ENCODE measurements around the gene MTMR3. TPM values are rescaled to one million over a fixed set of nuclear protein-coding genes. Genes with fewer than 3 reads are reported as not detected.
"Not testable (repeated sequence)": the region's sequence is repeated elsewhere in the genome, so short reads cannot be mapped to it uniquely, and the experiment has no call there.

MTMR3 gene
- 25.6 TPM for polyA plus RNA-seq (2013, experiment 1 of 4)
- 29.2 TPM for polyA plus RNA-seq (2013, experiment 2 of 4)
- 19.5 TPM for polyA plus RNA-seq (2013, experiment 3 of 4)
- 28.3 TPM for polyA plus RNA-seq (2013, experiment 4 of 4)

GRCh38 chr22:29883045-29883774, at the start of gene MTMR3:
MTMR3 (plus strand) TSS chr22:29883174; CDS start chr22:29971060, 87,886 bp downstream.
- H3K27me3 ChIP-seq (ENCODE audit: control insufficient read depth, insufficient read depth, low read length, poor library complexity, severe bottlenecking): no peaks in the 10 kb centered on the region
- WGBS, 2 experiments: 0 to 1% methylated on average over 82 of the region's 82 CpGs
- peak within 1 kb of the TSS; percentile 92 for H3K27ac ChIP-seq (ENCODE audit: insufficient read depth, low read depth, low read length, poor library complexity, severe bottlenecking)
- no peaks in the 10 kb centered on the region for H3K36me3 ChIP-seq (ENCODE audit: control insufficient read depth, insufficient read depth, low read length)
- H3K9me3 ChIP-seq (ENCODE audit: control insufficient read depth, low read length): no peaks in the 10 kb centered on the region
- H3K4me3 ChIP-seq (ENCODE audit: insufficient read depth, low read depth, low read length): peak within 1 kb of the TSS; percentile 95
- H3K4me1 ChIP-seq (ENCODE audit: control insufficient read depth, insufficient read depth, low read length): peaks cover 7% of the 10 kb centered on the region

GRCh38 chr22:29833392-29833965, 49.5 kb upstream of the MTMR3 start:
- Histone ChIP-seq H3K27me3 (ENCODE audit: control insufficient read depth, insufficient read depth, low read length, poor library complexity, severe bottlenecking) (no peaks in the 10 kb centered on the region), H3K9me3 (ENCODE audit: control insufficient read depth, low read length) (no peaks in the 10 kb centered on the region), H3K4me3 (ENCODE audit: insufficient read depth, low read depth, low read length) (no peak overlapping the region), H3K27ac (ENCODE audit: insufficient read depth, low read depth, low read length, poor library complexity, severe bottlenecking) (no peak overlapping the region), H3K4me1 (ENCODE audit: control insufficient read depth, insufficient read depth, low read length) (peaks cover 3% of the 10 kb centered on the region), H3K36me3 (ENCODE audit: control insufficient read depth, insufficient read depth, low read length) (peaks cover 5% of the 10 kb centered on the region)
- 83 to 87% methylated on average over 6 of the region's 7 CpGs for WGBS, 2 experiments

- H3K4me1 ChIP-seq (ENCODE audit: control insufficient read depth, insufficient read depth, low read length): peaks cover 3% of the 10 kb centered on the region
- H3K4me3 ChIP-seq (ENCODE audit: insufficient read depth, low read depth, low read length): no peak overlapping the region
- 93 to 95% methylated on average over 1 of the region's 1 CpG for WGBS, 2 experiments
- H3K36me3 ChIP-seq (ENCODE audit: control insufficient read depth, insufficient read depth, low read length): peaks cover 5% of the 10 kb centered on the region
- H3K27ac ChIP-seq (ENCODE audit: insufficient read depth, low read depth, low read length, poor library complexity, severe bottlenecking): no peak overlapping the region
- no peaks in the 10 kb centered on the region for H3K9me3 ChIP-seq (ENCODE audit: control insufficient read depth, low read length)
- no peaks in the 10 kb centered on the region for H3K27me3 ChIP-seq (ENCODE audit: control insufficient read depth, insufficient read depth, low read length, poor library complexity, severe bottlenecking)
These were observed 48.9 kb upstream of the MTMR3 start for GRCh38 chr22:29834046-29834445.

- H3K27ac ChIP-seq (ENCODE audit: insufficient read depth, low read depth, low read length, poor library complexity, severe bottlenecking); H3K4me1 ChIP-seq (ENCODE audit: control insufficient read depth, insufficient read depth, low read length); H3K9me3 ChIP-seq (ENCODE audit: control insufficient read depth, low read length); H3K36me3 ChIP-seq (ENCODE audit: control insufficient read depth, insufficient read depth, low read length); H3K27me3 ChIP-seq (ENCODE audit: control insufficient read depth, insufficient read depth, low read length, poor library complexity, severe bottlenecking): not testable (repeated sequence)
- peak overlapping the region; percentile 99 for H3K4me3 ChIP-seq (ENCODE audit: insufficient read depth, low read depth, low read length)
- 93 to 95% methylated on average over 18 of the region's 18 CpGs for WGBS, 2 experiments
These were observed 46.1 kb upstream of the MTMR3 start for GRCh38 chr22:29836791-29837370.

- H3K4me3 ChIP-seq (ENCODE audit: insufficient read depth, low read depth, low read length): peak within 1 kb of the TSS; percentile 99
- H3K27me3 ChIP-seq (ENCODE audit: control insufficient read depth, insufficient read depth, low read length, poor library complexity, severe bottlenecking): no peaks in the 10 kb centered on the region
- H3K36me3 ChIP-seq (ENCODE audit: control insufficient read depth, insufficient read depth, low read length): no peaks in the 10 kb centered on the region
- no peaks in the 10 kb centered on the region for H3K9me3 ChIP-seq (ENCODE audit: control insufficient read depth, low read length)
- H3K27ac ChIP-seq (ENCODE audit: insufficient read depth, low read depth, low read length, poor library complexity, severe bottlenecking): no peak within 1 kb of the TSS
- H3K4me1 ChIP-seq (ENCODE audit: control insufficient read depth, insufficient read depth, low read length): peaks cover 3% of the 10 kb centered on the region
- 1% methylated on average over 54 of the region's 54 CpGs for WGBS, 2 experiments
These were observed 45.0 kb upstream of the MTMR3 start, which contains the start of gene ASCC2 for GRCh38 chr22:29837741-29838598. ASCC2 (minus strand) TSS chr22:29838274; CDS start chr22:29832325, 5,949 bp downstream.

GRCh38 chr22:29838599-29838956, 44.4 kb upstream of the MTMR3 start:
- H3K4me1 ChIP-seq (ENCODE audit: control insufficient read depth, insufficient read depth, low read length): peaks cover 3% of the 10 kb centered on the region
- H3K36me3 ChIP-seq (ENCODE audit: control insufficient read depth, insufficient read depth, low read length): no peaks in the 10 kb centered on the region
- H3K27me3 ChIP-seq (ENCODE audit: control insufficient read depth, insufficient read depth, low read length, poor library complexity, severe bottlenecking): no peaks in the 10 kb centered on the region
- peak overlapping the region; percentile 99 for H3K4me3 ChIP-seq (ENCODE audit: insufficient read depth, low read depth, low read length)
- H3K9me3 ChIP-seq (ENCODE audit: control insufficient read depth, low read length): no peaks in the 10 kb centered on the region
- 81 to 90% methylated on average over 5 of the region's 5 CpGs for WGBS, 2 experiments
- no peak overlapping the region for H3K27ac ChIP-seq (ENCODE audit: insufficient read depth, low read depth, low read length, poor library complexity, severe bottlenecking)

GRCh38 chr22:29839039-29839438, 43.9 kb upstream of the MTMR3 start:
- H3K9me3 ChIP-seq (ENCODE audit: control insufficient read depth, low read length): no peaks in the 10 kb centered on the region
- no peaks in the 10 kb centered on the region for H3K36me3 ChIP-seq (ENCODE audit: control insufficient read depth, insufficient read depth, low read length)
- WGBS, 2 experiments: 90 to 100% methylated on average over 1 of the region's 1 CpG
- no peak overlapping the region for H3K4me3 ChIP-seq (ENCODE audit: insufficient read depth, low read depth, low read length)
- H3K27me3 ChIP-seq (ENCODE audit: control insufficient read depth, insufficient read depth, low read length, poor library complexity, severe bottlenecking): no peaks in the 10 kb centered on the region
- no peak overlapping the region for H3K27ac ChIP-seq (ENCODE audit: insufficient read depth, low read depth, low read length, poor library complexity, severe bottlenecking)
- H3K4me1 ChIP-seq (ENCODE audit: control insufficient read depth, insufficient read depth, low read length): peaks cover 3% of the 10 kb centered on the region

- no peak overlapping the region for H3K4me3 ChIP-seq (ENCODE audit: insufficient read depth, low read depth, low read length)
- H3K4me1 ChIP-seq (ENCODE audit: control insufficient read depth, insufficient read depth, low read length): peaks cover 3% of the 10 kb centered on the region
- H3K27ac ChIP-seq (ENCODE audit: insufficient read depth, low read depth, low read length, poor library complexity, severe bottlenecking): no peak overlapping the region
- no peaks in the 10 kb centered on the region for H3K27me3 ChIP-seq (ENCODE audit: control insufficient read depth, insufficient read depth, low read length, poor library complexity, severe bottlenecking)
- no peaks in the 10 kb centered on the region for H3K36me3 ChIP-seq (ENCODE audit: control insufficient read depth, insufficient read depth, low read length)
- H3K9me3 ChIP-seq (ENCODE audit: control insufficient read depth, low read length): no peaks in the 10 kb centered on the region
These were observed 42.5 kb upstream of the MTMR3 start for GRCh38 chr22:29840498-29840897.

GRCh38 chr22:29842172-29842571, 40.8 kb upstream of the MTMR3 start:
- no peaks in the 10 kb centered on the region for H3K9me3 ChIP-seq (ENCODE audit: control insufficient read depth, low read length)
- H3K27ac ChIP-seq (ENCODE audit: insufficient read depth, low read depth, low read length, poor library complexity, severe bottlenecking): no peak overlapping the region
- 69% methylated on average over 1 of the region's 2 CpGs; no CpG with 5 or more reads in 1 of the 2 experiments for WGBS, 2 experiments

More at GRCh38 chr22:29842172-29842571, 40.8 kb upstream of the MTMR3 start:
- Histone ChIP-seq H3K27me3 (ENCODE audit: control insufficient read depth, insufficient read depth, low read length, poor library complexity, severe bottlenecking) (no peaks in the 10 kb centered on the region), H3K4me3 (ENCODE audit: insufficient read depth, low read depth, low read length) (no peak overlapping the region), H3K4me1 (ENCODE audit: control insufficient read depth, insufficient read depth, low read length) (peaks cover 3% of the 10 kb centered on the region), H3K36me3 (ENCODE audit: control insufficient read depth, insufficient read depth, low read length) (no peaks in the 10 kb centered on the region)
